Vagina (tissue), 2 donors: ENCODE data around the gene GRIK4.

Source experiments
- CTCF ChIP-seq, 3 experiments: fragments of 450-650 bp in 2 of 3; fragments of 200-600 bp in 1 of 3; sonication (generic) in 1 of 3; IDR thresholded peaks; one replicate each; pipeline ENCODE4 v1.5.1; 2017 to 2019; ENCODE audit warnings: antibody characterized with exemption in 3 of 3, mild to moderate bottlenecking in 2 of 3, moderate library complexity in 2 of 3
- POLR2A ChIP-seq, 2 donors: fragments of 450-650 bp; IDR thresholded peaks; one replicate each; pipeline ENCODE4 v1.6.1; 2017; ENCODE audit warnings: antibody characterized with exemption in 2 of 2, mild to moderate bottlenecking in 2 of 2, moderate library complexity in 2 of 2
- POLR2AphosphoS5 ChIP-seq, 2 donors: sonication (generic); formaldehyde crosslinking; IDR thresholded peaks; one replicate each; pipeline ENCODE4 v1.9.0; 2017; ENCODE audit warnings: antibody characterized with exemption in 2 of 2, mild to moderate bottlenecking in 2 of 2, low read depth in 1 of 2; ENCODE audit not compliant: insufficient read depth in 1 of 2

GRCh38 chr11:120681434-120682331 lies 170.1 kb downstream of the GRIK4 start:
- TF ChIP-seq CTCF (IDR thresholded peaks at IDR 0.05) (no peak), POLR2AphosphoS5 (IDR thresholded peaks at IDR 0.05; ENCODE audit: insufficient read depth in 1 of 2, low read depth in 1 of 2) (no peak), POLR2A (IDR thresholded peaks at IDR 0.05) (no peak)
